H1 (cell line): ENCODE measurements around the gene HLA-DPB1. TPM values are rescaled to one million over a fixed set of nuclear protein-coding genes. Genes with fewer than 3 reads are reported as not detected.
A peak's percentile ranks its signal among the peaks of the same experiment; 100 is the strongest.

Experiments
- ASH2L ChIP-seq: fragments of 200-600, 300-600 bp; sonication (generic); IDR thresholded peaks from one replicate; pipeline ENCODE4 v1.7.1; 2017; ENCODE audit warnings: low read length
- BACH1 ChIP-seq: IDR thresholded peaks from 2 replicates; pipeline ENCODE4 v1.6.1; 2012; ENCODE audit warnings: low read length, improper control_type of control experiment
- CEBPB ChIP-seq: IDR thresholded peaks from 2 replicates; pipeline ENCODE4 v1.6.1; 2012; ENCODE audit warnings: low read depth, low read length
- E2F6 ChIP-seq: IDR thresholded peaks from 2 replicates; pipeline ENCODE4 v1.6.1; 2012; ENCODE audit warnings: inconsistent platforms
- KDM1A ChIP-seq: fragments of 200-600, 300-600 bp; sonication (generic); IDR thresholded peaks from 2 replicates; pipeline ENCODE4 v1.7.1; 2016; ENCODE audit warnings: mild to moderate bottlenecking, low read length, borderline replicate concordance
- KDM4A ChIP-seq: IDR thresholded peaks from one replicate; pipeline ENCODE4 v1.7.1; 2012; ENCODE audit warnings: low read depth, mild to moderate bottlenecking, moderate library complexity, low read length, inconsistent platforms; ENCODE audit not compliant: severe bottlenecking
- PHF8 ChIP-seq: fragments of 200-600 bp; sonication (generic); conservative IDR thresholded peaks from 2 replicates; pipeline ENCODE4 v1.7.1; 2012; ENCODE audit warnings: low read depth, mild to moderate bottlenecking, inconsistent platforms, low read length, moderate library complexity
- POLR2A ChIP-seq, 2 experiments: IDR thresholded peaks; 1 replicate in 1 of 2; 2 replicates in 1 of 2; pipeline ENCODE4 v1.6.1; 2011; ENCODE audit warnings: low read depth in 2 of 2, low read length in 2 of 2, mild to moderate bottlenecking in 2 of 2; ENCODE audit errors: control extremely low read depth in 1 of 2
- RNF2 ChIP-seq: fragments of 200-900, 300-1000 bp; sonication (generic); IDR thresholded peaks from 2 replicates; pipeline ENCODE4 v1.7.1; 2016; ENCODE audit warnings: borderline replicate concordance, low read depth, mild to moderate bottlenecking, antibody characterized with exemption, low read length; ENCODE audit not compliant: poor library complexity, severe bottlenecking; ENCODE audit errors: missing control alignments
- SUZ12 ChIP-seq: fragments of 200-600 bp; sonication (generic); IDR thresholded peaks from 2 replicates; pipeline ENCODE4 v1.6.1; 2012; ENCODE audit warnings: mild to moderate bottlenecking, inconsistent platforms, low read length, moderate library complexity, mixed read lengths
- TEAD4 ChIP-seq: IDR thresholded peaks from 2 replicates; pipeline ENCODE4 v1.6.1; 2012; ENCODE audit warnings: low read depth, low read length, inconsistent platforms, mixed read lengths
- USF2 ChIP-seq: IDR thresholded peaks from 2 replicates; pipeline ENCODE4 v1.6.1; 2011; ENCODE audit warnings: low read length, improper control_type of control experiment
- polyA plus RNA-seq, 7 experiments: library from polyadenylated mRNA; depleted of rRNA in 3 of 7; stranded (reverse) in 5 of 7; unstranded in 2 of 7; fragments of >200 nt in 5 of 7; fragments of 200-250 nt in 2 of 7; gene quantifications; 1 replicate in 5 of 7; 2 replicates in 1 of 7; 4 replicates in 1 of 7; pipeline versions ENCODE4 v1.2.1 to v1.2.3, GENCODE V29; 2011 to 2013; ENCODE audit warnings: missing spikeins in 2 of 7, mixed read lengths in 2 of 7
- total RNA-seq: library from RNA; stranded (reverse); fragmentation: NEBNext Ultra II Directional; extraction: Animal tissue kit (Norgen Biotek cat#: 25700); gene quantifications from 2 replicates; pipeline ENCODE4 v1.2.1, GENCODE V29; 2021

HLA-DPB1 gene
- total and polyA plus RNA-seq, 2 of the 8 experiments (the other 6 are each of a cell fraction or from before 2014, with no cell fraction given) = 32.3 to 58.8 TPM

- no peak for TF ChIP-seq USF2
- peak; percentile 66 for TF ChIP-seq KDM4A
- TF ChIP-seq SUZ12 = no peak
- TF ChIP-seq PHF8 = 0 out of 2 replicates have a peak, but pooled peaks have one; percentile 27
- TF ChIP-seq CEBPB = no peak
- 0 out of 3 replicates have a peak, but pooled peaks of 1 of the 2 experiments have one; percentile 26 for TF ChIP-seq POLR2A (IDR thresholded peaks at IDR 0.05; ENCODE audit: control extremely low read depth in 1 of 2, low read depth in 2 of 2, low read length in 2 of 2)
- peak; percentile 65 for TF ChIP-seq ASH2L
- 0 out of 2 replicates have a peak, but pooled peaks have one; percentile 61 for TF ChIP-seq TEAD4
- peak; percentile 76; the same call in 1 of the 2 replicates for TF ChIP-seq KDM1A
- no peak for TF ChIP-seq RNF2
- peak; percentile 16; the same call in 1 of the 2 replicates for TF ChIP-seq BACH1
- TF ChIP-seq E2F6 = 0 out of 2 replicates have a peak, but pooled peaks have one; percentile 13
Observed at GRCh38 chr6:33080127-33081089, 4.6 kb downstream of the HLA-DPB1 start (continued).
